IPS DF 4.7 (cell line): ENCODE data around the gene CCDC175.

Experiments
- DNase-seq: peaks from one replicate; pipeline ENCODE4 v3.0.0-alpha.2; 2013; ENCODE audit warnings: low spot score; ENCODE audit errors: extremely low read depth

CCDC175 gene

DNA sequence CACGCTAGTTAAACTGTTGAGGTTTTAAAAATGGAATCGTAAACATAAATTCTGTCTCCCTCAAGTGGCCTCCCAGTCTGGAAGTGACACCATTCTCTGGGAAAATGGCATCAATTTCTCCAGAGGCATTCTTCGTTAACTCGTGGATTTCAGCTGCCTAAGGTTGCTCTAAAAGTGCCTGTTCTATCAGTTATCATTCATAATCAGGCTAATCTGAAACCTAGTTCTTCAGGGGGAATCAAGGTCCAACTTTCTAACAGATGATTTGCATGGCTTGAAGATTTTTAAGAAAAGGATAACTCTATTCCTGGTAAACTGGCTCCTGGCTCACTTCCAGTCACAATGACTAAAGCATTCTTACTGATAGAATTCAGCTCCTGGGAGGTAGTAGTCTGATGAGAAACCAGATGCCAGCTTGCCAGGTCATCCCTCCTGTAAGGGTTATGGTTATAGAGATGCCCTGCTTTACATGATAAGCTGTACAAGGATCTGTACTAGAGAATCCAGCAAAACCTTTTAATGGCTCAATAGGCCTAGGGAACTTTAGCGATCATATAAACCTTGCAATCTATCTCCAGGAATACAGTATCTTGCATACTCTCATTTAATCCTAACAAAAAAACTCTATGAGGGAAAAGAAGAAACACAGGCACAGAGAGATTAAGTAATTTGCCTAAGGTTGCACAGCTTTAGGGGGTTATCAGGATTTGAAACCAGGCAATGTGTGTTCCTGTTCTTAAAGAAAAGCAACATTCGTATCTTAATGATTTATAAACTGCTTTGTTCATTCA, 93.9 kb downstream of the CCDC175 start:
- no peak for DNase-seq

DNA sequence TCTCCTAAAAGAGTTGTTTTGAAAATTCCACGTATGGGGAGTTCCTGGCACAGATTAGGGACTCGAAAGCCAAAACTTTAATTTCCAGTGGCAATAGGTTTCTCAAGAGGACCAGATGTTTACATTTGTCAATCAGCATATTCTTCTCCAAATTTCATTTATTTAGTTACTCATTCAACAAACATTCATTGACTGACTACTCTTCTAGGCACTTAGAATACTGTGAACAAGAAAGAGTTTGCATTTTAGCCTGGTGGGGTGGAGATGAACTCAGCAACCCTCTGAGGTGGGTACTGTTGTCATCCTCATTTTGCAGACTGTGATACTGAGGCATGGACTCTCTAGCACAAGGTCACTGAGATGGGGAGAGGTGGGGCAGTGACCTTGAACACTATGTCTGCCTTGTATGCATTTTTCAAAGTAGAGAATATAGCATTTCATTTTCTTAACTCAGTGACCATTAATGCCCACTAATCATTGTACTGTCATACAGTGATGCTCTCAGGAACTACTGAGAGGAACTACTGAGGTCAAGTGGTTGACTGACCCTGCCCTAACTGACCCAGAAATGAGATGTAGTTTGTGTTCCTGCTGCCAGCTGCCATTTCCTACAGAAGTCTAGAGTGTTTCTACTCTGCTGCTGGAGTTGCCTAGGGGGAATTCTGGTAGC, 94.6 kb downstream of the CCDC175 start:
- no peak for DNase-seq

DNA sequence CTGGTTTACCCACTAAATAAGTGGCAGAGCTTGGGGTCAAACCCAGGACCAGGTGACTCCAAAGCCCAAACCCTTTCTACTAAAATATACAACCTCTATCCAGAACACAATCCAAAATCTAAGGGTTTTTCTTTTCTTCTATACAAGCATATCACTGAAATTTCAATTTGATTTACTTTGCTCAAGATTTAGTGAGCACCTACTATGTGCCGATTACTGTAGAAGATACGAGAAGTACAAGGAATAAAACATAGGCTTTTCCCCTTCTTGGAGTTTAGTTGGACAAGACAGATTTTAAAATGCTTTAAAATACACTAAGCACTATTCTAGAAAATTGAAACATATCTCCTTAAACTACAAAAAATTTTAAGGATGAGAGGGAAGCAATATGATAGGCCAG, 95.2 kb downstream of the CCDC175 start:
- no peak for DNase-seq

DNA sequence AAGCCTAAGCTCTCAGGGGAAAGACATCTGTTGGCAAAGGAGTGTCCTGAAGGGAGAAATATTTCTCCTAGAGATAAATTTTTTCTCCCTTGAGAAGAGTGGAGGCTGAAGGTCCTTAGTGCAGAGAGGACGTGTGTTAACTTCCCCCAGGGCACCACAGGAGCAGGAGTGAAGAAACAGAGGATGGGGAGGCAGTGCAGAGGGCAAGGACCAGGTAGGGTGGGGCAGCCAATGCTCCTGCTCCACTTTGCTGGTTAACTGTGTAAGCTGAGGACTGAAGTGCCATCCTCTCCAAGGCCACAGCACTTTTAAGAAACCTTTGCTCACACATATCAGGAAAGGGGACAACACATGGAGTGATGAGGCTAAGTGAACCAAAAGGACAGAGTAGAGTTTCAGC, 96.4 kb downstream of the CCDC175 start:
- DNase-seq = no peak

DNA sequence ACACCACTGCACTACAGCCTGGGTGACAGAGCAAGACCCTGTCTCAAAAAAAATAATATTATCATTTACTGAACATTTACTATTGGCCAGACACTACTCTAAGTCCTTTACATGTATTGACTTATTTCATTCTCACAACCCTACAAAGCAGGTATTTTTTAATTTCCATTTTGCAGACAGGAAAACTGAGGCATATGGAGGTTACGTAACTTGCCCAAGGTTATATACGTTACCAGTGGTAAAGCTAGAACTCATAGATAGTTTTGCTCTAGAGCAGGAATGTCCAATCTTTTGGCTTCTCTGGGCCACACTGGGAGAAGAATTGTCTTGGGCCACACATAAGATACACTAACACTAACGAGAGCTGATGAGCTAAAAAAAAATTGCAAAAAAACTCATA, 98.1 kb downstream of the CCDC175 start:
- DNase-seq = no peak

DNA sequence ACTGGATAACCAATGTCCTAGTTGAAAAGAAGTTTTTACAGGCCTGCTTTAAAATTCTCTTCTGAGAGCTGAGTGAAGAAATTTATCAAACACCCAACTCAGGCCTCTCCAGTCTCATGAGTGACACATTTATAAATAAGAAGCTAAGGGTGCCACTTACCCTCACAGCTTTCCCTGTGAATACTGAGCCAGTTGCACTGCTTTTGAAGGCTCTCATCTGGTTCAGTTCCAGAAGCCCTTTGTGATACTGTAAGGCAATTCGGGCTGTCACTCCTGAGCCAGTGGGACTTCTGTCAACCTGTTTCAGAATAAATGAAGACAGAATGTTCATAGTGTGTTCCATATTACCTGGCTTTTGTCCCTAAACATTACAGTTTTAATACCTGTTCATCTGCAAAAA, 100.9 kb downstream of the CCDC175 start:
- DNase-seq = no peak

DNA sequence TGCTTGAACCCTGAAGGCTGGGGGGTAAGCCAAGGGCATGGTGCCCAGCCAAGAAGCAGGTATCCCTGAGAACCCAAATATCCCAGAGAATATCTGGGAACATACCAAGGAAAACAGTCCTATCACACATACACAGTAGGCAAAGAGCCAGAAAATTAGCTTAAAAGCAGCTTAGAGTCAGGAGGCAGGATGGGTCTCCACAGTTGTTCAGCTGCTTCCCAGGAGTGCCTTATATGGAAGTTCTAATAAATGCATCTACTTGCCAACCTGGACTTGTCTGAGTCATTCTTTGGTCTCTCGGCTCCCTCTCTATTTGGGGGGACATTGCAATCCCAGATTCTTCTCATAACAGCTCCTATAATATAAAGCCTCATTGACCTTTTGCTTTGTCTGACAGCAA, 102.4 kb downstream of the CCDC175 start:
- DNase-seq = no peak

DNA sequence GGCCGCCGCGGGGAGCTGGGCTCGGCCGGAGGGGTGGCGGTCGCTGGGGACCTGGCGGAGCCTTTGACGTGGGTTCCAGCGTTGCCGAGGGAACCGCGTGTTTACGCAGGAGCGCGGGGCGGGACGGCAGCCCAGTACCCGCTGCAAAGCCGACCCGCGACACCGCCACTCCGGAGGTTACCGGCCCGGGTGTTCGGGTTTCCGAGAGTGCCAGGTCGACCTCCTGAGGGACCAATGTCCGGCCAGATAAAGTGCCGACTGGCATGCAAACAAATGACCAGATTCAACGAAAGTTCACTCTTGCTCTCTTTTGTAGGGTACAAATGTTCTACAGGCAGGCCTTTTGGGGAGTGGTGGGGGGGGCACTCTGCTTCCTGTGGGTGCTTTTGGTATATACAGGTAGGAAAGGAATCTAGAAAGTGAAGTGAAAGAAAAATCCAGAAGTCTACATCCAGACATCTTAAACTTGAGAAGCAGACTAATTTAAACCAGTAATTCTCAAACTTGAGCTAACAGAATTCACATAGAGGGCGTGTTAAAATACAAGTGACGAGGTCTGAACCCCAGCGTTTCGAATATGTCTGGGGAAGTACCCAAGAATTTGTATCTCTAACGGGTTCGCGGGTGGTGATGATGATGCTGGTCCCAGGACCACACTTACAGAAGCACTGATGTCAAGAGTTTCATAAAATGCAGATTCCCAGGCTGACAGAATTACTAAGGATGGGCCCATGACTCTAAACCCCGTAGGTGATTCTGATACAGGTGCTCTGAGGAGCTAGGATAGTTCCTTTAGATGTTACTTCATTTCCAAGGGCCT, 111.1 kb downstream of the CCDC175 start, which contains the start of gene GPR135:
TSS of gene GPR135 (minus strand) at position 65 of the 820 bp plus-strand sequence. CDS start 154 bp downstream, outside the sequence.
- DNase-seq = no peak

DNA sequence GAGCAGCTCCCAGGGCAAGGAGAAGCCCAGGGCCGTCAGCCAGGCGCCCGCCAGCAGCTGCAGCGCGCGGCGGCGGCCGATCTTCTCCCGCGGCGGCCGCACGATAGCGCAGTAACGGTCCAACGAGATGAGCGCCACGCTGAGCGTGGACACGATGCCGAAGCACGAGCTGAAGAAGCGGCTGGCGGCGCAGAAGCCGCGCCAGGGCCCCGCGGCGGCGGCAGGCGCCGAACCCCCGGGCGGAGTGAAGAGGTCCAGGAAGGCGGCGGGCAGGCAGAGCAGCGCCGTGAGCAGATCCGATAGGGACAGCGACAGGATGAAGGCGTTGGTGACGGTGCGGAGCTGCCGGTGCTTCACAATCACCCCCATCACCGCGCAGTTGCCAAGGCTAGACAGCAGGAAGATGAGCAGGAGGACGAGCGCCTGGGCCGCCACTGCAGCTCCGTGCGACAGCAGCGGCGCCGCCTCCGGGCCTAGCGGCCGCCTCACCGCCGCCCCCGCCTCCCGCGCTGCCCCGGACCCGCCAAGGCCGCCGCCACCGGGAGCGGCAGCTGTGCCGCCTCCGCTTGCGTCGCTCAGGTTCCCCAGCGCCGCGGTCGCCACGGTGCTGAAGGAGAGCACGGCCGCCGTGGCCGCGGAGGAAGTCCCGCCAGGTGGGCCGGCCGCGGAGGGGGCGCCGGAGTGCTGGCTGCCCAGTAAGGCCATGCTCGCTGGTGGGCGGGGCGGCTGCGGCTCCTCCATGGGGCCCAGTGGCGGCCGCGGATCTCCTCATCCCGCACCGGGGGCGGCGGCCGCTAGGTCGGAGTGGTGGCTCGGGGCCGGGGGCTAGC, 111.9 kb downstream of the CCDC175 start:
- no peak for DNase-seq

DNA sequence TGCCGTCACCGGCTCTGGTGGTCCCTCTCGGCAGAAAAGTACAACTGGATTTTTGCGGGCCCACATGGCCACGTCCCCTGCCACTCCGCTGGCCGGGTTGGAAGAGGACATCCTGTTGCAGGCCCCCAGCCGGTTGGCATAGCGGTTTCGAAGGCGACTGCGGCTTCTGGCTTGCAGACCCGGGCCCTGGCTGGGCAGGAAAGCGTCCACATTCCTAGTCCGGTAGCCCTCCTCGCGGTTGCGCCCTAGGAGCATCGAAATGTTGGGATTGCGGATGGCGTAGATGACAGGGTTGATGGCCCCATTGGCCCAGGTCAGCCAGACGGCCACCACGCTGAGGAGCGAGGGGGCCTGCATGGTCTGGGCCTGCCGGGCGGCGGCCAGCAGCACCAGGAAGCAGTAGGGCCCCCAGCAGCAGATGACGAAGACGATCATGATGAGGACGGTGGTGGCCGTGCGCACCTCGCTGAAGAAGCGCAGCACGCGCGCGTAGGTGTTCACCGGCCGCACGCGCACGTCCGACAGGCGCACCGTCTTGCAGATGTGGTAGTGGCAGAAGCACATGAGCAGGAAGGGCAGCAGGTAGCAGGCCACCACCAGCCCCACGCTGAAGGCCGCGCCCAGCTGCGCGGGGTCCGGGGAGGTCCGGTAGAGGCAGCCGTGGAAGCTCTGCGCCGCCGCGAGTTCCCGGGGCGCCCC, 112.7 kb downstream of the CCDC175 start:
- no peak for DNase-seq

DNA sequence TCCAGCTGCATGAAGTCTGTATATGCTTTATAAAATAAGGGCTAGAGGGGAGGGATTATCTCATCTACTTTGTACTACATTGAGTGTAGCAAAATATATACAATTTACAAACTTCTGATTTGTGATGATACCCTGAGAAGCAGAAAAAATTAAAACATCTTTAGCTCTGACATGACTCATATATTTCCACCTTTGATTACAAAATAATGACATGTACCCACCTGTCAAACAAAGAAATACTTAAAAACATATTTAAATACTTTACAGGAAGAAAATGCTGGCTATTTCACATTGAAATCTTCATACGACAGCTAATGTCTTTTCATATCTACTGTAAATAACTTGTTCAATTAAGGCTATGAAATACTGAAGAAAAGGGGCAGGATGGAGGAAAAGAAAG, 114.7 kb downstream of the CCDC175 start:
- DNase-seq = no peak

DNA sequence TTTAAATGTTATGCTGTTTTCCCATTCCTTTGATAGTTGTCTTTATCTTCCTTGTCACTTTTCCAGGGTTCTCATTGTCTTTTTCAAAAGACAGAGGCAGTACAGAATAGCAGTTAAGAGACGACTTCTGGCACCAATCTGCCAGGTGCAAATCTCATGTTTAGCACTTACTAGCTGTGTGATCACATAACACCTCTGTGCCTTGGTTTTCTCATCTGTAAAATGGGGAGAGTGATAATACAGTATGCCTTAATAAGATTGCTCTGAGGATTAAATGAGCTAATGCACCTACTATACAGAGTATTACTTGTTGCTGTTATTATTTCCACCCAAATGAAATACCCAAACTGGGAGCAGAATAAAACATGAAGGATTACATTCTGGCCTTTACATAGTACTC, 116.2 kb downstream of the CCDC175 start:
- no peak for DNase-seq

DNA sequence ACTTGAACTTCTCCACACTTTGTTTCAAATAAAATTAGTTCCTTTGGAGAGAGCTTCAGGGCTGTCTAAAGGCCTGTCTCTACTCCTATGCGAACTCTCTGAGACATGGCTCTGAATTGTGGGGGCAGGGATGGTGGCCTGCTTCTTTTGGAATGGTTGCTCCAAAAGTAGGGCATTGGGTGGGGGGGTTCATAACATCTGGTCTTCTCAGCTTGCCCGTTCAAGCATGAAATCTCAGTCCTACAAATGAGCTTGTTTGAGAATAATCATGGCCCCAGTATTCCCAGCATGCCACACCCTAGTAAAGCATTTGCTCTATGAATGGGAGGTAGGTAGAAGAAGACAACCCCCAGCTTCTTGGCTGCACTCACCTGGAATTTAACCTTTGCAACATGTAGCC, 118.1 kb downstream of the CCDC175 start:
- no peak for DNase-seq

DNA sequence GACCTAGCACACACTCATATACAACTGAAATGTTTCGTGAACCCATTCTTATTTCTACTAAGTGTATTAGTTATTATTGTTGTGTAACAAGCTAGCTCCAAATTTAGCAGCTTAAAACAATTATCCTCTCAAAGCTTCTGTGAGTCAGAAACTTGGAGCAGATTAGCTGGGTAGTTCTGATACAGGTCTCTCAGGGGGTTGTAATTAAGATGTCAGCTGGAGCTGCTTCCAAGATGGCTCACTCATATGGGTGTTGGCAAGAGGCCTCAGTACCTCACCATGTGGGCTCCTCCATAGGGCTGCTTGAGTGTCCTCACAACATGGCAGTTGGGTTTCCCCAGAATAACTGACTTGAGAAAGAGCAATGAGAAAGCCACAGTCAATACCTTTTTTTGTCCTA, 121.2 kb downstream of the CCDC175 start:
- DNase-seq = no peak
